Endothelial cell of umbilical vein (primary cell): ENCODE measurements around the gene GATA2. TPM values are rescaled to one million over a fixed set of nuclear protein-coding genes. Genes with fewer than 3 reads are reported as not detected.

Experiments
- BruUV-seq: library from RNA; stranded (reverse); fragments of 400-500 nt; replicated peaks from 2 replicates; lab custom pipeline; 2021; lab: Mats Ljungman, UMichigan
- CTCF ChIA-PET: fragments of 300-600, 350-600 bp; sonication (Branson Sonifier 250); formaldehyde crosslinking; loops from one replicate; lab custom pipeline; 2021; ENCODE audit warnings: antibody characterized with exemption, inconsistent platforms; lab: Charles Lee
- POLR2A ChIA-PET: fragments of 300-600, 350-600 bp; sonication (Branson Sonifier 250); formaldehyde crosslinking; loops from one replicate; lab custom pipeline; 2021; ENCODE audit warnings: antibody characterized with exemption, inconsistent platforms; lab: Charles Lee
- DNase-seq: peaks from one replicate; pipeline ENCODE4 v3.0.0-alpha.2; 2011; ENCODE audit warnings: low read depth, low spot score
- FAIRE-seq: peaks from 2 replicates; lab custom pipeline; 2011; peaks lifted over from hg19 to GRCh38; lab: Jason Lieb, UNC
- H2AFZ ChIP-seq: 2 replicates; pipeline ENCODE4 v1.6.0; 2012; ENCODE audit warnings: low read depth, low read length, control low read depth, inconsistent platforms
- H3K27ac ChIP-seq: 2 replicates; pipeline ENCODE4 v1.5.1; 2011; ENCODE audit warnings: low read depth, mild to moderate bottlenecking, control low read depth, low read length, moderate library complexity; ENCODE audit not compliant: insufficient read depth
- H3K27me3 ChIP-seq, 2 experiments: 2 replicates each; pipeline versions ENCODE4 v1.6.0 to v1.6.1; 2011; ENCODE audit warnings: low read length in 2 of 2, mixed read lengths in 1 of 2; ENCODE audit not compliant: control insufficient read depth in 2 of 2, insufficient read depth in 2 of 2
- H3K36me3 ChIP-seq, 2 experiments: 2 replicates in 1 of 2; 3 replicates in 1 of 2; pipeline ENCODE4 v1.5.1; 2011; ENCODE audit warnings: low read length in 2 of 2, mild to moderate bottlenecking in 1 of 2, moderate library complexity in 1 of 2; ENCODE audit not compliant: control insufficient read depth in 2 of 2, insufficient read depth in 2 of 2; ENCODE audit errors: extremely low read depth in 1 of 2
- H3K4me1 ChIP-seq: 3 replicates; pipeline ENCODE4 v1.5.1; 2011; ENCODE audit warnings: mild to moderate bottlenecking, low read length; ENCODE audit not compliant: control insufficient read depth, insufficient read depth; ENCODE audit errors: extremely low read depth
- H3K4me2 ChIP-seq: 2 replicates; pipeline ENCODE4 v1.6.1; 2011; ENCODE audit warnings: low read length, control low read depth, mixed read lengths; ENCODE audit not compliant: insufficient read depth
- H3K4me3 ChIP-seq, 3 experiments: fragments of 200-600 bp in 1 of 3; sonication (generic), shearing (Covaris generic) in 1 of 3; replicated peaks in 1 of 3; 2 replicates each; pipeline ENCODE4 v1.5.1; 2011 to 2016; ENCODE audit warnings: control low read depth in 3 of 3, low read length in 3 of 3, mild to moderate bottlenecking in 2 of 3, inconsistent platforms in 1 of 3, low read depth in 1 of 3, moderate library complexity in 1 of 3; ENCODE audit not compliant: insufficient read depth in 1 of 3
- H3K79me2 ChIP-seq: 2 replicates; pipeline ENCODE4 v1.6.0; 2012; ENCODE audit warnings: low read length, inconsistent platforms; ENCODE audit not compliant: control insufficient read depth, insufficient read depth
- H3K9ac ChIP-seq: replicated peaks from 2 replicates; pipeline ENCODE3; 2011; ENCODE audit warnings: low read length, control low read depth; ENCODE audit not compliant: insufficient read depth; ENCODE audit errors: extremely low read depth
- H3K9me1 ChIP-seq: replicated peaks from 3 replicates; pipeline ENCODE4 v1.6.0; 2011; ENCODE audit warnings: mild to moderate bottlenecking, low read length; ENCODE audit not compliant: control insufficient read depth, insufficient read depth; ENCODE audit errors: extremely low read depth
- H3K9me3 ChIP-seq: replicated peaks from 2 replicates; pipeline ENCODE4 v1.5.1; 2012; ENCODE audit warnings: low read length, inconsistent platforms; ENCODE audit not compliant: control insufficient read depth, insufficient read depth
- H4K20me1 ChIP-seq: replicated peaks from 2 replicates; pipeline ENCODE3; 2011; ENCODE audit warnings: mild to moderate bottlenecking, low read length; ENCODE audit not compliant: control insufficient read depth, insufficient read depth; ENCODE audit errors: extremely low read depth
- EZH2 ChIP-seq: IDR thresholded peaks from 2 replicates; pipeline ENCODE4 v1.6.1; 2012; ENCODE audit warnings: borderline replicate concordance, low read depth, mild to moderate bottlenecking, moderate library complexity, low read length, inconsistent platforms; ENCODE audit not compliant: severe bottlenecking
- FOS ChIP-seq: IDR thresholded peaks from 2 replicates; pipeline ENCODE4 v1.6.1; 2011; ENCODE audit warnings: mild to moderate bottlenecking, low read length, moderate library complexity, borderline replicate concordance; ENCODE audit not compliant: insufficient read depth
- GATA2 ChIP-seq: IDR thresholded peaks from 2 replicates; pipeline ENCODE4 v1.7.0; 2011; ENCODE audit warnings: low read depth, mild to moderate bottlenecking, moderate library complexity, mixed read lengths, low read length; ENCODE audit not compliant: insufficient read length, insufficient read depth
- JUN ChIP-seq: IDR thresholded peaks from 2 replicates; pipeline ENCODE4 v1.6.1; 2011; ENCODE audit warnings: borderline replicate concordance, low read depth; ENCODE audit not compliant: insufficient read length, insufficient read depth
- MYC ChIP-seq: IDR thresholded peaks from one replicate; pipeline ENCODE4 v1.6.1; 2011; ENCODE audit warnings: mild to moderate bottlenecking, low read depth, low read length
- POLR2A ChIP-seq: IDR thresholded peaks from 2 replicates; pipeline ENCODE4 v1.6.1; 2012; ENCODE audit warnings: low read depth, mild to moderate bottlenecking, control low read depth, low read length
- POLR2AphosphoS5 ChIP-seq: IDR thresholded peaks from 2 replicates; pipeline ENCODE4 v1.6.1; 2012; ENCODE audit warnings: low read depth, mild to moderate bottlenecking, control low read depth, low read length, moderate library complexity; ENCODE audit not compliant: insufficient read depth
- dilution Hi-C: fragments of 300-500 bp; cut with MboI; formaldehyde crosslinking; loops from one replicate; pipeline ENCODE4 v1.15.0; 2019; ENCODE audit warnings: low sequenced_read_pairs; ENCODE audit not compliant: extremely low pct_ligation_motif_present
- intact Hi-C: fragments of 100-400 bp; cut with micrococcal nuclease; formaldehyde crosslinking; loops from one replicate; pipeline ENCODE4 v1.10.0; 2022
- polyA plus RNA-seq, 4 experiments: library from polyadenylated mRNA; depleted of rRNA in 3 of 4; stranded (reverse) in 3 of 4; unstranded in 1 of 4; fragments of >200 nt; gene quantifications; 2 replicates each; pipeline versions ENCODE4 v1.2.1 to v1.2.3, GENCODE V29; 2011 to 2012; ENCODE audit warnings: missing spikeins in 1 of 4
- total RNA-seq: library from RNA; stranded (reverse); gene quantifications from 2 replicates; pipeline ENCODE4 v1.2.3, GENCODE V29; 2021
- TF ChIP-seq, protein P1 (sequence below): IDR thresholded peaks from 2 replicates; pipeline ENCODE4 v1.6.1; 2011; ENCODE audit not compliant: insufficient read depth, insufficient read length
- TF ChIP-seq, protein P2 (sequence below), 2 donors: IDR thresholded peaks; 1 replicate in 1 of 2; 2 replicates in 1 of 2; pipeline ENCODE4 v1.5.1; 2011; ENCODE audit warnings: low read length in 2 of 2, mild to moderate bottlenecking in 2 of 2, moderate library complexity in 2 of 2, control low read depth in 1 of 2, inconsistent platforms in 1 of 2, low read depth in 1 of 2; ENCODE audit not compliant: insufficient read depth in 1 of 2; ENCODE audit errors: extremely low read depth in 1 of 2

Gene GATA2
- total and polyA plus RNA-seq, 2 donors (not counting 3 experiments of a cell fraction or from before 2014, with no cell fraction given), result 28.8 to 62.2 TPM

DNA sequence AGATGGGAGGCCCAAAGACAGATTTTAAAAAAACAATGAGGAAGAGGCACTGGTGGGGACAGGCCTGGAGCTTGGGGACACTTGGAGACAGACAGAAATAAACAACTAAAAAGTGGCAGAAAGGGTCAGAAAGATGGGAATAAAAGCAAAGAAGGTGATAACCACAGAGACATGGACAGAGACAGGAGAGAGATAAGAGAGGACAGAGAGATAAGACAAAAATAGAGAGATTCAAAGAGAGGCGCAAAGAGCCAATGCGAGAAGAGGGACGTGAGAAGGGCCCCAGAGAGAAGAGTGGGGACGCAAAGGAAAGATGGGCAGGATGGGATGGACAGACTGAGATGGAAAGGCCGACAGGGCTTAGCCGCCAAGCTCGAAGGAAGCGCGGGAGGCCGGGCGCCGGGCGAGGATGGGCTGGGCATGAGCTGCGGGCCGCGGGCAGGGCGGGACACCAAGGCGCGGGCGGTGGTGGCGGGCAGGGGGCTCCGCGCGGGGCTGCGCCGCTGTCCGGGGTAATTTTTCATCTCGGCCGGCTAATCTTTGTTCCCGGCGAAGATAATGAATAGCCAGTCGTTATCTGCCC, 3.1 kb upstream of the GATA2 start:
- no peak overlapping the region for H2AFZ ChIP-seq
- no peak for DNase-seq
- CTCF ChIA-PET, result interaction anchor here (2.0 to 5.3 kb wide), 4 partner anchors 15 to 88 kb away, joined by 6 to 52 read pairs (median 26); no protein-coding TSS in a partner anchor
- no peak overlapping the region for H3K27ac ChIP-seq
- no peaks in the 10 kb centered on the region for H3K9me3 ChIP-seq
- H3K27me3 ChIP-seq, result no peaks in the 10 kb centered on the region
- no peaks in the 10 kb centered on the region for H4K20me1 ChIP-seq
- peaks cover 13% of the 10 kb centered on the region for H3K4me1 ChIP-seq
- intact Hi-C loops (loop anchor here (5.0 kb wide), 1 partner anchor 269 kb away; no protein-coding TSS in a partner anchor), dilution Hi-C loops (no loop called here)
- no peak for FAIRE-seq
- H3K4me3 ChIP-seq, result no peak overlapping the region
- peak overlapping the region; percentile 23 for H3K4me2 ChIP-seq
- H3K79me2 ChIP-seq, result peaks cover 47% of the 10 kb centered on the region
- no peaks in the 10 kb centered on the region for H3K36me3 ChIP-seq
- POLR2A ChIA-PET, result no interaction called here
- TF ChIP-seq, protein P1, sequence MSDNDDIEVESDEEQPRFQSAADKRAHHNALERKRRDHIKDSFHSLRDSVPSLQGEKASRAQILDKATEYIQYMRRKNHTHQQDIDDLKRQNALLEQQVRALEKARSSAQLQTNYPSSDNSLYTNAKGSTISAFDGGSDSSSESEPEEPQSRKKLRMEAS, result no peak
- no peak for TF ChIP-seq JUN
- TF ChIP-seq, protein P2, sequence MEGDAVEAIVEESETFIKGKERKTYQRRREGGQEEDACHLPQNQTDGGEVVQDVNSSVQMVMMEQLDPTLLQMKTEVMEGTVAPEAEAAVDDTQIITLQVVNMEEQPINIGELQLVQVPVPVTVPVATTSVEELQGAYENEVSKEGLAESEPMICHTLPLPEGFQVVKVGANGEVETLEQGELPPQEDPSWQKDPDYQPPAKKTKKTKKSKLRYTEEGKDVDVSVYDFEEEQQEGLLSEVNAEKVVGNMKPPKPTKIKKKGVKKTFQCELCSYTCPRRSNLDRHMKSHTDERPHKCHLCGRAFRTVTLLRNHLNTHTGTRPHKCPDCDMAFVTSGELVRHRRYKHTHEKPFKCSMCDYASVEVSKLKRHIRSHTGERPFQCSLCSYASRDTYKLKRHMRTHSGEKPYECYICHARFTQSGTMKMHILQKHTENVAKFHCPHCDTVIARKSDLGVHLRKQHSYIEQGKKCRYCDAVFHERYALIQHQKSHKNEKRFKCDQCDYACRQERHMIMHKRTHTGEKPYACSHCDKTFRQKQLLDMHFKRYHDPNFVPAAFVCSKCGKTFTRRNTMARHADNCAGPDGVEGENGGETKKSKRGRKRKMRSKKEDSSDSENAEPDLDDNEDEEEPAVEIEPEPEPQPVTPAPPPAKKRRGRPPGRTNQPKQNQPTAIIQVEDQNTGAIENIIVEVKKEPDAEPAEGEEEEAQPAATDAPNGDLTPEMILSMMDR (IDR thresholded peaks at IDR 0.05; ENCODE audit: extremely low read depth in 1 of 2, insufficient read depth in 1 of 2, low read depth in 1 of 2, low read length in 2 of 2), result no peak
- no peak for TF ChIP-seq POLR2AphosphoS5
- TF ChIP-seq MYC, result no peak
- TF ChIP-seq GATA2, result no peak
- no peak for TF ChIP-seq POLR2A
- TF ChIP-seq FOS, result no peak
- no peak for TF ChIP-seq EZH2
- H3K9me1 ChIP-seq, result no peaks in the 10 kb centered on the region
- H3K9ac ChIP-seq, result no peak overlapping the region
- BruUV-seq, result no TSS peak
